ENCODE results near the gene PLCL1. TPM values are rescaled to one million over a fixed set of nuclear protein-coding genes. Genes with fewer than 3 reads are reported as not detected.

PLCL1 gene
- total RNA-seq, 4 donors from 2014 or later, result 0.34 to 4.2 (median 1.2) TPM

DNA sequence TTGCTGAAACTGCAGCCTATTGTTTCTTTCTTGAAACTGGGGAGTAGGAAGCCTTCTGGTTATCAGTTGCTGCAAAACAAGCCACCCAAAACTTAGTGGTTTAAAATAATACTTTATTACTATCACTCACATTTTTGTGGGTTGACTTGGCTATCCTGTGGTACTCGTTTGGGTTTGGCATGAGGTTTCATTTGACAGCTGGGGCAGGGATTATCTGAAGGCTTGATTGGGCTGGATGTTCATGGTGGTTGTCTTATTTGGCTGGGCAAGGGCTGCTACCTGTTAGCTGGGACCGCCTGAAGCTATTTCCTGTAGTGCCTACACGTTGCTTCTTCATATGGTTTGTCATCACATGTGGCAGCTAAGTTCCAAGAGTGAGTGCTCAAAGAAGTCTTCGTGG lies 122.3 kb downstream of the PLCL1 start:
- no peak overlapping the region for H3K4me3 ChIP-seq
- H3K9me3 ChIP-seq, result no peaks in the 10 kb centered on the region
- H3K27ac ChIP-seq, result no peak overlapping the region
- no peaks in the 10 kb centered on the region for H3K27me3 ChIP-seq
- TF ChIP-seq, protein P1, sequence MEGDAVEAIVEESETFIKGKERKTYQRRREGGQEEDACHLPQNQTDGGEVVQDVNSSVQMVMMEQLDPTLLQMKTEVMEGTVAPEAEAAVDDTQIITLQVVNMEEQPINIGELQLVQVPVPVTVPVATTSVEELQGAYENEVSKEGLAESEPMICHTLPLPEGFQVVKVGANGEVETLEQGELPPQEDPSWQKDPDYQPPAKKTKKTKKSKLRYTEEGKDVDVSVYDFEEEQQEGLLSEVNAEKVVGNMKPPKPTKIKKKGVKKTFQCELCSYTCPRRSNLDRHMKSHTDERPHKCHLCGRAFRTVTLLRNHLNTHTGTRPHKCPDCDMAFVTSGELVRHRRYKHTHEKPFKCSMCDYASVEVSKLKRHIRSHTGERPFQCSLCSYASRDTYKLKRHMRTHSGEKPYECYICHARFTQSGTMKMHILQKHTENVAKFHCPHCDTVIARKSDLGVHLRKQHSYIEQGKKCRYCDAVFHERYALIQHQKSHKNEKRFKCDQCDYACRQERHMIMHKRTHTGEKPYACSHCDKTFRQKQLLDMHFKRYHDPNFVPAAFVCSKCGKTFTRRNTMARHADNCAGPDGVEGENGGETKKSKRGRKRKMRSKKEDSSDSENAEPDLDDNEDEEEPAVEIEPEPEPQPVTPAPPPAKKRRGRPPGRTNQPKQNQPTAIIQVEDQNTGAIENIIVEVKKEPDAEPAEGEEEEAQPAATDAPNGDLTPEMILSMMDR (IDR thresholded peaks at IDR 0.05), result no peak
- TF ChIP-seq POLR2A (IDR thresholded peaks at IDR 0.05), result no peak
- H3K4me1 ChIP-seq, result peaks cover 0 to 8% (median 0%) of the 10 kb centered on the region in 3 donors
- intact Hi-C loops (cut with DNase I), result no loop called here
- H3K36me3 ChIP-seq, result no peaks in the 10 kb centered on the region
- WGBS, 2 donors, result 63 to 73% methylated on average over 4 of the region's 4 CpGs
- DNase-seq, result no peak

DNA sequence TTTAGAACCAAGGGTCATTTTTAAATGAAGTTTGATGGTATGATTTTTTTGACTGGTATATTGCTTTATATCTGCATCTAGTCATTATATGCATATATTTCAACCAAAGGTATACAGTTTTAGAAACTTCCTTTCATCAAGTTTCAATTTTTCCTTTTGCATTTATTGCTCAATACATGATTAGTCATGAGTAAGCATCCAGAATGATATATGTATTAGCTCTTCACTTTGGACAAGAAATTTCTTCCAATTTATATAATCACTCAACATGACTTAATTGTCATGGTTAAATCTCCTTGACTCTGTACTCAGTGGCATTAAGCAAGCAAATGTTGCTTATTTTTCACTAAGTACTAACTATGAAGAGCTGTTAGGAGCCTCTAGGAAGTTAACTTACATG lies 123.6 kb downstream of the PLCL1 start:
- Histone ChIP-seq H3K27ac (no peak overlapping the region), H3K4me1 (peaks cover 0 to 8% (median 0%) of the 10 kb centered on the region in 3 donors), H3K36me3 (no peaks in the 10 kb centered on the region), H3K9me3 (no peaks in the 10 kb centered on the region), H3K4me3 (no peak overlapping the region), H3K27me3 (no peaks in the 10 kb centered on the region)
- TF ChIP-seq, protein P1 (IDR thresholded peaks at IDR 0.05), result no peak
- no peak for TF ChIP-seq POLR2A (IDR thresholded peaks at IDR 0.05)
- intact Hi-C loops (cut with DNase I), result no loop called here
- no peak for DNase-seq

DNA sequence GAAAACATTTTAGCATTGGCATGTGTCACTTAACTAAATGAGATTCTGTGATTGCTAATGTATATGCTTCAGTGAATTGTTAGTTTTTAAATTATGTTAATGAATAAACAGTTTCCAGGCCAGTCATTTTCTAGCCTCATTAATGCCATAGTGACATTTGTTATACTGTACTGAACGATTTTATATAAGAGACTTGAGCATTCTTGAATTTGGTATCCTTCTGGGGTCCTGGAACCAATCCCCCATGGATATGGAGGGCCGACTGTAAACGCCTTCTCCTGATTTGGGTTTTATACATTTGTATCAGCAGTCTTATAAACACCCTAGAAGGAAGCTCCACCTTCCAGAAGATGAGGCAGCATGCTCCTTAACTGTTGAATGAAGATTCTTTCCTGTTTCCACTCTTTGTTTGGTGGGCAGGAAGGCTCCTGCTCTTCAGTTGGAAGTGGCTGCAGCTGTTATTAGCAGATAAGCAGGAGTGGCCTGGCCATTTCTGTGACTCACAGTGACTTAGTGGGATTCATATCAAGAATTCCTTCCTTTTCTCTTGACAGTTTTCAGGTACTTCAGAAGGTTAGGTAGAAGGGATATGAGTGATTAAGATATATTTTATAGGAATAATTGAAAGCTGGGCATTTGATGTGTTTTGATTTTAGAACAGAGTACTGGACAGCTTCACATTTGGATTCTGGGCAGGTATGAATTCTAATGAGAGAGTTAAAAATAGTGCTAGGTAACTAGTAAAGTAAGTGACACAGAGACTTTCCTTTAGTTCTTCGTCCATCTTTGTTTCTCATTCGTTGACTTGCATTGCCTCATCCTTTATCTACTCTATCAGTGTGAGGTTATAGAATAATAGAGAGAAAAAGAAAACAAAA lies 124.9 kb downstream of the PLCL1 start:
- no peak overlapping the region for H3K4me3 ChIP-seq
- TF ChIP-seq, protein P1 (IDR thresholded peaks at IDR 0.05), result no peak
- no peak for TF ChIP-seq POLR2A (IDR thresholded peaks at IDR 0.05)
- no peak for DNase-seq
- H3K9me3 ChIP-seq, result no peaks in the 10 kb centered on the region
- H3K4me1 ChIP-seq, result peaks cover 0 to 8% (median 0%) of the 10 kb centered on the region in 3 donors
- no peaks in the 10 kb centered on the region for H3K36me3 ChIP-seq
- H3K27ac ChIP-seq, result no peak overlapping the region
- 75 to 76% methylated on average over 5 of the region's 5 CpGs for WGBS, 2 donors
- H3K27me3 ChIP-seq, result no peaks in the 10 kb centered on the region
- intact Hi-C loops (cut with DNase I), result no loop called here

DNA sequence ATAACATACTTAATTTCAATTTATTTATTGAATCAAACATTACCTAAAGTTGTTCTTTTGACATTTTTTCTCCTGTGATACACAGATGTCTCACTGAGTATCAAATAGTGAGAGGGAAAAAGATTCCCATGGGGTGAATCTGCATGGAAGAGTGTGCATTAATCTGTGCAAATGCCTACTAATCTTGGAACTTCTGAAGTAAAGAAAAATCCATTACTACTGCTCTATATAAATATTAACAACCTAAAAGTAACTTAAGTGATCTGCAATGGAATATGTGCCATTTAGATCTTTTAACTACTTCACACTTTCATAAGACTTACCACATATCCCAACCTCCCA lies 125.5 kb downstream of the PLCL1 start:
- H3K9me3 ChIP-seq, result no peaks in the 10 kb centered on the region
- H3K4me1 ChIP-seq, result peaks cover 0 to 8% (median 0%) of the 10 kb centered on the region in 3 donors
- no peaks in the 10 kb centered on the region for H3K27me3 ChIP-seq
- H3K36me3 ChIP-seq, result no peaks in the 10 kb centered on the region
- intact Hi-C loops (cut with DNase I), result no loop called here
- DNase-seq, result no peak
- TF ChIP-seq, protein P1 (IDR thresholded peaks at IDR 0.05), result no peak
- TF ChIP-seq POLR2A (IDR thresholded peaks at IDR 0.05), result no peak
- H3K4me3 ChIP-seq, result no peak overlapping the region
- H3K27ac ChIP-seq, result no peak overlapping the region

DNA sequence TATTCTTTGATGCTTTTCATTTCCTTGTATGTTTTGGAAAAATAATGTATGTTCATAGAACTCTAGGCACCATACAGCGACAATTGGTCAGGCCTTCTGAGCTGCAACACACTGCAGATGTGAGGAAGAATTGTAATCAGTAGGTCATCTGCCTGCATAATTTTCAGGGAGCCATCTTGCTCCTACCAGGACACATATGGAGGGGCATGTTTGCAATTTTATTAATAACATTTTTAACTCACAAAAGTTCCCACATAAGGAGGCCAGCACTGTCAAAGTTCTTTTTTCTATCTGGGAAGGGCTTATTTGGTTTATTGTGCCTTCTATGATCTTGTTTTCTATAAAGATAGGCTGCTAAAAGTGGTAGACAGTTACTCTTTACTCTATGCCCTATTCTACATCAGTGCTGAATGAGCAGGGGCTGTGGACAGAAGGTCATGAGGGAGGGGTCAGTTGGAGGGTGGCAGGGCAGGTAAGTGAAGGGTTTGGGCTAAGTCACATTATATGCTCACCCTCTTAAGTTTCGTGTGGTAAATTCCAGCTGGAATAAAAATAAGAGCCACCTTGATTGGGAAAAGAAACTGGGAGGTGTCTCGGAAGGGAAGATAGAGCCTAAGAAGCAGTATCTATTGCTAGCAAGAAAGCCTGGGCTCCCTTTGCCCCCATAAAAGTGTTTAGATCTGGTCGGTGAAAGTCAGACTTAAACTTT lies 126.3 kb downstream of the PLCL1 start:
- Histone ChIP-seq H3K27me3 (no peaks in the 10 kb centered on the region), H3K4me3 (no peak overlapping the region), H3K4me1 (peaks cover 0 to 8% (median 0%) of the 10 kb centered on the region in 3 donors), H3K27ac (no peak overlapping the region), H3K9me3 (no peaks in the 10 kb centered on the region), H3K36me3 (no peaks in the 10 kb centered on the region)
- TF ChIP-seq POLR2A (IDR thresholded peaks at IDR 0.05), result no peak
- TF ChIP-seq, protein P1 (IDR thresholded peaks at IDR 0.05), result no peak
- WGBS, 2 donors, result 85 to 93% methylated on average over 4 of the region's 4 CpGs
- DNase-seq, result no peak
- intact Hi-C loops (cut with DNase I), result no loop called here

All from esophagus squamous epithelium (tissue), 5 donors.